ENCODE data around the gene EFNA1.

- no peak for TF ChIP-seq CTCF (IDR thresholded peaks at IDR 0.05 in 8 of 11, conservative IDR thresholded peaks at IDR 0.05 in 3 of 11)
- TF ChIP-seq POLR2A (IDR thresholded peaks at IDR 0.05) = no peak
- TF ChIP-seq POLR2AphosphoS5 (IDR thresholded peaks at IDR 0.05) = no peak
Measured at GRCh38 chr1:155168456-155169210, 41.0 kb downstream of the EFNA1 start.
